ENCODE measurements around the gene CCL16.

The CCL16 gene

GRCh38 chr17:35934760-35935159, 46.5 kb downstream of the CCL16 start:
- no peak for DNase-seq

- DNase-seq: no peak
These were observed 48.7 kb downstream of the CCL16 start for GRCh38 chr17:35932586-35932985.

DNA sequence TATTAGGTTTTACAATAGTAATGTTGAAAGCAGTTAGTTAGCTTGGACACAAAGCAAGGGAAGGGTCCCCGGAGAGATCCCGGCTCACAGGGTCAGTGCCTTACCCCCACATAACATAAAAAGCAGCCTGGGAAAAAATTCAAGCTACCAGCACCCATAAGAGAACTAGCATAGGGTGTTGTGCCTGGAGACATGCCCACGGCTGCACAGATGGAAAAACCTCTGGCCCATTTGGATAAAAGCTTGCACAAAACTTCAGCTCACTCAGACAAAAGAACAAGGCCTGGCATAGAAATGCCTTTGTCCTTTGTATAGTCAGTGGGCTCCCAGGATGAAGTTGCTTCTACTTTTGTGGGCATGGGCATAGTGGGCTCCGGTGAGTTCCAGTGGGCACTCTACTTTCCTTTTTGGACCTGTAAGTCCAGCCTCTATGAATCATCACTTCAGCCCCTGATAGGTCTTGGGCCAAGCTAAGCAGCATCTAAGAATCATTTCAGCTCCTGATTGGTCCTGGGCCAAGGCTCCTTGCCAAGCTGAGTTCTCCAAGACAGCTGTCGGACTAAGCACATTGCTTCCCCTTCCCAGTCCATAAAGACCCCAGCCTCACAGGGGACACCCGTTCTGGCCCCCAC, 49.4 kb downstream of the CCL16 start:
- DNase-seq: no peak

DNA sequence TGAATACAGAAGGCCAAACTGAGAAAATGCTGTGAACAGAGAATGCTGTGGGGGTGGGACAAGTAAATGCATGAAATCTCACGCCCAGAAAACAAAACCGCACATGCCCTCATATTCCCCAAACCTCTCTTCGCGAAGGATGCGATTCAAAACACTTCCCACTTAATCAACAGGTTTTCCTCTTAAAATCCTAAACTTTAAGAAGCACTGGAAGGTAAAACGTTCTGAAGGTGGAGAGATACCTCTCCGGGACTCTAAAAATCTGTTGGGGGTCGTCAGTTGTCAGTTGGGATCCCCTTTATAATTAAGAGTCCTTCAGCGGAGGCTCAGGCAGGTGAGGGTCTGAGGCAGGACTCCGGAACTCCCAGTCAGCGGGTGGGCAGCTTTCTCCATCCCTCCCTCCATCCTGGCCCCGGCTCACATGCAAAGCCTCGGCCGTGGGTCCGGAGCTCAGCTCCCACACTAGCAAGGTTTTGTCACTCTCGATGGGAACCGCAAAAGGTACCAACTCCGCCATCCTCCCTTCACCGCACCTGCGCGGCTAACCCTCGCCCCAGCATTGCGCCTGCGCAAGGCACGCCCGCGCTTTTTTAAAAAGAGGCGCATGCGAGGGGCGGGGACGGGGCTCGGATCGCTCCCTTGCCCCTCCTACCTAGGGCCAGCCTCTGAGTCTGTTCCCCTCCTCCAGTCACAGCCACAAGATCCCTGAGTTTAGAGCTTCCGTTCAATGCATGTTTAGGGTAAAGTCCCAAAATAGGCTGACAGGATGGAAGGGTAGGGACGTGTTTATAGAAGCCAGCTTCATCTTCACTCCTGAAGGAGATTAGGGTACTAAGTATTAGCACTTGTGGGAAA, 50.9 kb downstream of the CCL16 start, which contains the start of gene RDM1:
TSS of gene RDM1 (minus strand) at position 563 of the 855 bp plus-strand sequence. CDS start at position 517, 46 bp downstream.
- peak; percentile 60 for DNase-seq

- DNase-seq: no peak
These were observed 53.6 kb downstream of the CCL16 start for GRCh38 chr17:35927714-35928113.
